Measurements from ENCODE around the gene GNMT.
A peak's percentile ranks its signal among the peaks of the same experiment; 100 is the strongest.

GNMT gene

DNA sequence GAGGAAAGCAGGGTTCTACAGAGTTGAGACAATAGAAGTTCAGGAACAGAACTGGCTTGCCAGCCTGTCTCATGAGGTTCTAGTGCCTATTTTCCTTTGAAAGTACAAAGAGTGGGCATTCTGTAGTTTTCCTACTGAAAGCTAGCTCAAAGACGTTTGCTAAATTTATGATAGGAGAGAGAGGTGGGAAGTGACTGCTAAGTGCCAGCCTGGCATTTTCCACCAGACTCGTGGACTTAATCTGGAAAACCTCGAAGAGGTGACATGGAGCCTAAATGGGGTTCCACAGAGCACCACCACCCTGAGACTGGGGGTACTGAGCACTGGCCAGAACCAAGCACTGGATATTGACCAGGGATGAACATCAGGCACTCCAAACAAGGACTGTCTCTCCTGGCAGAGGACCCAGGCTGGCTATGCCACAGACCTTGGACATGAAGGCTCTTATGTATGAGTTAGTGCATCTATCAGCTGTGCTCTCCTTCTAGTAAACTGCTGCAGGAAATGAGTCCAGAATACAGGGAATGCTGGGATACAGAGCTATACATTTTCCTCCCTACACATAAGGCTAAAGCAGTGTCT, 11.3 kb downstream of the GNMT start:
- in situ Hi-C loops (cut with HindIII; ENCODE audit: low pct_ligation_motif_present, low sequenced_read_pairs), result no loop called here
- no peaks in the 10 kb centered on the region for H3K36me3 ChIP-seq (replicated peaks)
- DNase-seq, result no peak
- no peak overlapping the region for H3K27ac ChIP-seq
- H3K4me3 ChIP-seq (ENCODE audit: low read depth, low read length), result no peak overlapping the region
- H3K27me3 ChIP-seq (replicated peaks), result no peaks in the 10 kb centered on the region
- TF ChIP-seq, protein P1, sequence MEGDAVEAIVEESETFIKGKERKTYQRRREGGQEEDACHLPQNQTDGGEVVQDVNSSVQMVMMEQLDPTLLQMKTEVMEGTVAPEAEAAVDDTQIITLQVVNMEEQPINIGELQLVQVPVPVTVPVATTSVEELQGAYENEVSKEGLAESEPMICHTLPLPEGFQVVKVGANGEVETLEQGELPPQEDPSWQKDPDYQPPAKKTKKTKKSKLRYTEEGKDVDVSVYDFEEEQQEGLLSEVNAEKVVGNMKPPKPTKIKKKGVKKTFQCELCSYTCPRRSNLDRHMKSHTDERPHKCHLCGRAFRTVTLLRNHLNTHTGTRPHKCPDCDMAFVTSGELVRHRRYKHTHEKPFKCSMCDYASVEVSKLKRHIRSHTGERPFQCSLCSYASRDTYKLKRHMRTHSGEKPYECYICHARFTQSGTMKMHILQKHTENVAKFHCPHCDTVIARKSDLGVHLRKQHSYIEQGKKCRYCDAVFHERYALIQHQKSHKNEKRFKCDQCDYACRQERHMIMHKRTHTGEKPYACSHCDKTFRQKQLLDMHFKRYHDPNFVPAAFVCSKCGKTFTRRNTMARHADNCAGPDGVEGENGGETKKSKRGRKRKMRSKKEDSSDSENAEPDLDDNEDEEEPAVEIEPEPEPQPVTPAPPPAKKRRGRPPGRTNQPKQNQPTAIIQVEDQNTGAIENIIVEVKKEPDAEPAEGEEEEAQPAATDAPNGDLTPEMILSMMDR (IDR thresholded peaks at IDR 0.05; ENCODE audit: low read depth, low read length, missing control alignments), result no peak

DNA sequence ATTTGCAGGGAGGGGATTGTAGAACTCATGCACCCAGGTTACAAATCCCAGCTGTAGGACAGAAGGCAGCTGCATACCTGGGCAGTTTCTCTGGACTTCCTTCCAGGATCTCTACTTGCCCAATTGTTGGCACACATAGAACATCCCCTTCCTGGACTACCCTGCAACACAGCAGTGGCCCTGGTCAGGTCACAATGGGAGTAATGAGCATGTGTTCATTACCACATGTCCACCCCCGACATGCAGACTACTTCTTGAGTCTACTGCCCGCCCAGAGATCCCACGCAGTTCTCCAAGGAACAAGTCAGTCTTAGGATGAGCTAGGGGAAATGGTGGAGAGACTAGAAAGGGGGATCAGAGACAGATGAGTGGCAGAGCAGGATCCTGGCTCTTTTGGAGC, 13.4 kb downstream of the GNMT start:
- no peak for DNase-seq
- in situ Hi-C loops (cut with HindIII; ENCODE audit: low pct_ligation_motif_present, low sequenced_read_pairs), result no loop called here
- H3K27ac ChIP-seq, result no peak overlapping the region
- H3K4me3 ChIP-seq (ENCODE audit: low read depth, low read length), result no peak overlapping the region
- TF ChIP-seq, protein P1 (IDR thresholded peaks at IDR 0.05; ENCODE audit: low read depth, low read length, missing control alignments), result no peak
- no peaks in the 10 kb centered on the region for H3K27me3 ChIP-seq (replicated peaks)
- no peaks in the 10 kb centered on the region for H3K36me3 ChIP-seq (replicated peaks)

- H3K27ac ChIP-seq, result no peak overlapping the region
- H3K4me3 ChIP-seq (ENCODE audit: low read depth, low read length), result no peak overlapping the region
- H3K36me3 ChIP-seq (replicated peaks), result no peaks in the 10 kb centered on the region
- in situ Hi-C loops (cut with HindIII; ENCODE audit: low pct_ligation_motif_present, low sequenced_read_pairs), result no loop called here
- no peak for DNase-seq
- TF ChIP-seq, protein P1 (IDR thresholded peaks at IDR 0.05; ENCODE audit: low read depth, low read length, missing control alignments), result no peak
- H3K27me3 ChIP-seq (replicated peaks), result no peaks in the 10 kb centered on the region
Observed at GRCh38 chr6:42974919-42975505, 14.5 kb downstream of the GNMT start.

- Histone ChIP-seq H3K27me3 (replicated peaks) (no peaks in the 10 kb centered on the region), H3K4me3 (ENCODE audit: low read depth, low read length) (peak overlapping the region; percentile 79), H3K27ac (peak overlapping the region; percentile 71), H3K36me3 (replicated peaks) (no peaks in the 10 kb centered on the region)
- in situ Hi-C loops (cut with HindIII; ENCODE audit: low pct_ligation_motif_present, low sequenced_read_pairs), result no loop called here
- DNase-seq, result peak; percentile 6
- TF ChIP-seq, protein P1 (IDR thresholded peaks at IDR 0.05; ENCODE audit: low read depth, low read length, missing control alignments), result no peak
Observed at GRCh38 chr6:42978487-42978838, 17.9 kb downstream of the GNMT start.

GRCh38 chr6:42978839-42979522, 18.4 kb downstream of the GNMT start, which contains the start of gene PEX6:
Gene PEX6 (minus strand): TSS chr6:42979181. CDS start chr6:42979150, 31 bp downstream.
- Histone ChIP-seq H3K27ac (peak within 1 kb of the TSS; percentile 71), H3K27me3 (replicated peaks) (no peaks in the 10 kb centered on the region), H3K36me3 (replicated peaks) (no peaks in the 10 kb centered on the region), H3K4me3 (ENCODE audit: low read depth, low read length) (peak within 1 kb of the TSS; percentile 79)
- in situ Hi-C loops (cut with HindIII; ENCODE audit: low pct_ligation_motif_present, low sequenced_read_pairs), result no loop called here
- TF ChIP-seq, protein P1 (IDR thresholded peaks at IDR 0.05; ENCODE audit: low read depth, low read length, missing control alignments), result no peak
- peak; percentile 53 for DNase-seq

All from brain microvascular endothelial cell (primary cell).